Measurements from ENCODE around the gene SLC6A3.

- no peak for TF ChIP-seq CTCF (IDR thresholded peaks at IDR 0.05)
- TF ChIP-seq POLR2A (IDR thresholded peaks at IDR 0.05), result no peak
These were observed 14.9 kb upstream of the SLC6A3 start for GRCh38 chr5:1460054-1460682.

Data from tibial nerve (tissue), 3 donors.